Measurements from ENCODE around the gene TFCP2.
"Not testable (repeated sequence)": the region's sequence is repeated elsewhere in the genome, so short reads cannot be mapped to it uniquely, and the experiment has no call there.

Gene TFCP2

GRCh38 chr12:51083126-51083833, 89.7 kb downstream of the TFCP2 start, which contains the start of gene CSRNP2:
TSS of gene CSRNP2 (minus strand) at chr12:51083596. CDS start at chr12:51076561, 7,035 bp downstream.
- Mint-ChIP-seq H3K9me3 (no peaks in the 10 kb centered on the region), H3K27ac (peak within 1 kb of the TSS; percentile 85 to 98 (median 97)), H3K36me3 (ENCODE audit: low read depth) (peaks cover 20% of the 10 kb centered on the region), H3K27me3 (ENCODE audit: low read depth) (no peaks in the 10 kb centered on the region), H3K4me3 (peak within 1 kb of the TSS; percentile 89 to 97 (median 95)), H3K4me1 (peaks cover 36% of the 10 kb centered on the region)
- TF ChIP-seq CTCF (IDR thresholded peaks at IDR 0.05; ENCODE audit: unreplicated experiment in 3 of 3), result no peak

GRCh38 chr12:51082561-51083125, 90.3 kb downstream of the TFCP2 start:
- no peaks in the 10 kb centered on the region for H3K27me3 Mint-ChIP-seq (ENCODE audit: low read depth)
- no peak for TF ChIP-seq CTCF (IDR thresholded peaks at IDR 0.05; ENCODE audit: unreplicated experiment in 3 of 3)
- peaks cover 26% of the 10 kb centered on the region for H3K36me3 Mint-ChIP-seq (ENCODE audit: low read depth)
- peak overlapping the region; percentile 89 to 97 (median 95) for H3K4me3 Mint-ChIP-seq
- no peaks in the 10 kb centered on the region for H3K9me3 Mint-ChIP-seq
- H3K27ac Mint-ChIP-seq, result peak overlapping the region; percentile 85 to 98 (median 97)
- H3K4me1 Mint-ChIP-seq, result peaks cover 43% of the 10 kb centered on the region

- Mint-ChIP-seq H3K4me3 (peak overlapping the region; percentile 89 to 97 (median 95)), H3K9me3 (no peaks in the 10 kb centered on the region), H3K27ac (peak overlapping the region; percentile 35 to 97 (median 85)), H3K27me3 (ENCODE audit: low read depth) (no peaks in the 10 kb centered on the region), H3K4me1 (peaks cover 52% of the 10 kb centered on the region), H3K36me3 (ENCODE audit: low read depth) (peaks cover 27% of the 10 kb centered on the region)
- TF ChIP-seq CTCF (IDR thresholded peaks at IDR 0.05; ENCODE audit: unreplicated experiment in 3 of 3), result no peak
These were observed 91.5 kb downstream of the TFCP2 start for GRCh38 chr12:51081421-51081820.

- peak overlapping the region; percentile 46 to 66 (median 55) for H3K27ac Mint-ChIP-seq
- no peaks in the 10 kb centered on the region for H3K9me3 Mint-ChIP-seq
- H3K27me3 Mint-ChIP-seq (ENCODE audit: low read depth), result no peaks in the 10 kb centered on the region
- H3K4me1 Mint-ChIP-seq, result peaks cover 62% of the 10 kb centered on the region
- peak overlapping the region; percentile 32 to 77 (median 53) for H3K4me3 Mint-ChIP-seq
- peaks cover 30% of the 10 kb centered on the region for H3K36me3 Mint-ChIP-seq (ENCODE audit: low read depth)
- TF ChIP-seq CTCF (IDR thresholded peaks at IDR 0.05; ENCODE audit: unreplicated experiment in 3 of 3), result no peak
These were observed 92.8 kb downstream of the TFCP2 start for GRCh38 chr12:51080136-51080535.

GRCh38 chr12:51078866-51079265, 94.1 kb downstream of the TFCP2 start:
- not testable (repeated sequence) for H3K9me3 Mint-ChIP-seq; H3K27me3 Mint-ChIP-seq (ENCODE audit: low read depth); H3K27ac Mint-ChIP-seq
- Mint-ChIP-seq H3K4me1 (peaks cover 68% of the 10 kb centered on the region), H3K36me3 (ENCODE audit: low read depth) (peaks cover 35% of the 10 kb centered on the region), H3K4me3 (peak overlapping the region in 2 of 3 experiments; percentile 19 to 32)

GRCh38 chr12:51078346-51078745, 94.6 kb downstream of the TFCP2 start:
- not testable (repeated sequence) for H3K27me3 Mint-ChIP-seq (ENCODE audit: low read depth); H3K9me3 Mint-ChIP-seq
- Mint-ChIP-seq H3K27ac (peak overlapping the region in 2 of 3 experiments; percentile 15 to 56), H3K36me3 (ENCODE audit: low read depth) (peaks cover 40% of the 10 kb centered on the region), H3K4me3 (peak overlapping the region in 1 of 3 experiments; percentile 9), H3K4me1 (peaks cover 68% of the 10 kb centered on the region)

Measured in nephron (organoid).